C4-2B (cell line): ENCODE measurements around the gene KCTD14.

Experiments
- H3K27ac ChIP-seq: fragments of 450-650 bp; 2 replicates; pipeline ENCODE4 v1.5.1; 2017
- CTCF ChIP-seq: fragments of 450-650 bp; conservative IDR thresholded peaks from 2 replicates; pipeline ENCODE4 v1.5.1; 2017; ENCODE audit warnings: mild to moderate bottlenecking
- ZFX ChIP-seq: fragments of 450-650 bp; IDR thresholded peaks from 2 replicates; pipeline ENCODE4 v1.6.1; 2017

Gene KCTD14

GRCh38 chr11:78022397-78023396, at the start of gene KCTD14:
Gene KCTD14 (minus strand): TSS chr11:78023276. CDS start chr11:78023249, 27 bp downstream.
- H3K27ac ChIP-seq: no peak within 1 kb of the TSS
- TF ChIP-seq ZFX: no peak
- TF ChIP-seq CTCF: no peak

GRCh38 chr11:78072455-78072854, 49.4 kb upstream of the KCTD14 start:
- H3K27ac ChIP-seq: no peak overlapping the region
- TF ChIP-seq ZFX: no peak
- no peak for TF ChIP-seq CTCF

- no peak for TF ChIP-seq ZFX
- no peak for TF ChIP-seq CTCF
- no peak overlapping the region for H3K27ac ChIP-seq
Observed at GRCh38 chr11:78071717-78072116, 48.6 kb upstream of the KCTD14 start.

- TF ChIP-seq CTCF (no peak), ZFX (no peak)
- no peak overlapping the region for H3K27ac ChIP-seq
Observed at GRCh38 chr11:78070621-78071020, 47.5 kb upstream of the KCTD14 start.

- no peak for TF ChIP-seq CTCF
- no peak for TF ChIP-seq ZFX
- no peak overlapping the region for H3K27ac ChIP-seq
Observed at GRCh38 chr11:78069465-78069864, 46.4 kb upstream of the KCTD14 start.

- no peak for TF ChIP-seq CTCF
- TF ChIP-seq ZFX: no peak
Observed at GRCh38 chr11:78067704-78068103, 44.6 kb upstream of the KCTD14 start.

GRCh38 chr11:78066471-78066870, 43.4 kb upstream of the KCTD14 start:
- TF ChIP-seq CTCF: no peak
- no peak for TF ChIP-seq ZFX

More at GRCh38 chr11:78067704-78068103, 44.6 kb upstream of the KCTD14 start:
- H3K27ac ChIP-seq: no peak overlapping the region

More at GRCh38 chr11:78066471-78066870, 43.4 kb upstream of the KCTD14 start:
- H3K27ac ChIP-seq: no peak overlapping the region
